GM12878 (cell line): ENCODE results near the gene RBBP8NL. TPM values are rescaled to one million over a fixed set of nuclear protein-coding genes. Genes with fewer than 3 reads are reported as not detected.

ENCODE experiments used
- ATAC-seq: fragments of 200-7000 bp; cut with Tn5 transposase; 3 replicates; pipeline ENCODE4 v1.9.1; 2020; ENCODE audit warnings: mild to moderate bottlenecking, moderate library complexity
- BruUV-seq: library from RNA; stranded (reverse); fragments of 400-500 nt; replicated peaks from 2 replicates; lab custom pipeline; 2021; lab: Mats Ljungman, UMichigan
- CTCF ChIA-PET: fragments of 300-600 bp; sonication (Branson Sonifier 250); formaldehyde crosslinking; extraction: SDS; loops from one replicate; lab custom pipeline; 2021; ENCODE audit warnings: inconsistent platforms; lab: Yijun Ruan, JAX
- POLR2A ChIA-PET: fragments of 350-600 bp; formaldehyde crosslinking; extraction: SDS; loops from one replicate; lab custom pipeline; 2021; ENCODE audit warnings: inconsistent platforms; lab: Charles Lee
- RAD21 ChIA-PET: fragments of 300-600 bp; sonication (Branson Sonifier 250); formaldehyde crosslinking; loops from one replicate; lab custom pipeline; 2023; ENCODE audit warnings: antibody characterized with exemption; ENCODE audit not compliant: unreplicated experiment; lab: Charles Lee
- SMC1A ChIA-PET: fragments of 300-600 bp; sonication (Branson Sonifier 250); formaldehyde crosslinking; loops from one replicate; lab custom pipeline; 2023; ENCODE audit not compliant: unreplicated experiment, uncharacterized antibody; lab: Charles Lee
- DNase-seq: peaks from one replicate; pipeline ENCODE4 v3.0.0-alpha.2; 2011; ENCODE audit warnings: low read depth, low spot score
- FAIRE-seq: peaks from 3 replicates; lab custom pipeline; 2011; peaks lifted over from hg19 to GRCh38; lab: Jason Lieb, UNC
- H2AFZ ChIP-seq: 2 replicates; pipeline ENCODE4 v1.6.0; 2011; ENCODE audit warnings: low read depth, low read length, control low read depth; ENCODE audit not compliant: control insufficient read depth
- H3K27ac ChIP-seq: 2 replicates; pipeline ENCODE4 v1.5.1; 2011; ENCODE audit warnings: control low read depth; ENCODE audit not compliant: control insufficient read depth, insufficient read depth
- H3K27me3 ChIP-seq, 2 experiments: replicated peaks in 1 of 2; 2 replicates each; pipeline versions ENCODE4 v1.6.0 to v1.6.1; 2011; ENCODE audit warnings: low read length in 1 of 2; ENCODE audit not compliant: control insufficient read depth in 2 of 2, insufficient read depth in 2 of 2
- H3K36me3 ChIP-seq, 2 experiments: 2 replicates each; pipeline ENCODE4 v1.5.1; 2011; ENCODE audit warnings: low read length in 1 of 2; ENCODE audit not compliant: control insufficient read depth in 2 of 2, insufficient read depth in 2 of 2
- H3K4me1 ChIP-seq: 2 replicates; pipeline ENCODE4 v1.6.1; 2011; ENCODE audit warnings: mild to moderate bottlenecking, low read length, moderate library complexity, mixed read lengths; ENCODE audit not compliant: control insufficient read depth, insufficient read depth
- H3K4me2 ChIP-seq: 2 replicates; pipeline ENCODE4 v1.6.0; 2011; ENCODE audit warnings: control low read depth; ENCODE audit not compliant: control insufficient read depth, insufficient read depth
- H3K4me3 ChIP-seq: fragments of 200-600 bp; sonication (generic); 2 replicates; pipeline ENCODE4 v1.5.1; 2016
- H3K79me2 ChIP-seq: 2 replicates; pipeline ENCODE4 v1.6.0; 2011; ENCODE audit warnings: low read length; ENCODE audit not compliant: control insufficient read depth, insufficient read depth
- H3K9ac ChIP-seq: 2 replicates; pipeline ENCODE4 v1.8.0; 2011; ENCODE audit warnings: low read length, control low read depth, mixed read lengths; ENCODE audit not compliant: control insufficient read depth, insufficient read depth
- H3K9me3 ChIP-seq: replicated peaks from 3 replicates; pipeline ENCODE4 v1.5.1; 2011; ENCODE audit warnings: mild to moderate bottlenecking, low read length; ENCODE audit not compliant: control insufficient read depth, insufficient read depth
- H4K20me1 ChIP-seq: 2 replicates; pipeline ENCODE4 v1.6.0; 2011; ENCODE audit not compliant: control insufficient read depth, insufficient read depth
- HDAC2 ChIP-seq: fragments of 200-600 bp; sonication (generic); IDR thresholded peaks from 2 replicates; pipeline ENCODE4 v1.6.1; 2017
- MAX ChIP-seq: IDR thresholded peaks from 2 replicates; pipeline ENCODE4 v1.6.1; 2012; ENCODE audit warnings: low read depth, low read length, improper control_type of control experiment
- NFIC ChIP-seq: IDR thresholded peaks from 2 replicates; pipeline ENCODE4 v1.6.1; 2012; ENCODE audit warnings: low read depth, mild to moderate bottlenecking, inconsistent platforms, low read length, moderate library complexity
- NR2C2 ChIP-seq: IDR thresholded peaks from 2 replicates; pipeline ENCODE4 v1.6.1; 2011; ENCODE audit warnings: borderline replicate concordance, low read depth; ENCODE audit not compliant: control insufficient read depth, insufficient read length
- NRF1 ChIP-seq: conservative IDR thresholded peaks from 2 replicates; pipeline ENCODE4 v1.6.1; 2011; ENCODE audit warnings: mild to moderate bottlenecking, low read depth, low read length, improper control_type of control experiment
- PAX8 ChIP-seq: fragments of 450-650 bp; IDR thresholded peaks from 2 replicates; pipeline ENCODE4 v1.6.1; 2017; ENCODE audit warnings: mild to moderate bottlenecking, moderate library complexity
- POLR2AphosphoS2 ChIP-seq: IDR thresholded peaks from 2 replicates; pipeline ENCODE4 v1.6.1; 2011; ENCODE audit warnings: low read depth, mild to moderate bottlenecking, low read length, improper control_type of control experiment, moderate library complexity
- PRDM15 ChIP-seq: fragments of 450-650 bp; formaldehyde crosslinking; IDR thresholded peaks from 2 replicates; pipeline ENCODE4 v1.4.0; 2020; ENCODE audit warnings: mild to moderate bottlenecking, moderate library complexity
- RAD21 ChIP-seq: IDR thresholded peaks from 2 replicates; pipeline ENCODE4 v1.6.1; 2011; ENCODE audit warnings: mild to moderate bottlenecking, low read depth, low read length, moderate library complexity; ENCODE audit not compliant: insufficient read depth
- RB1 ChIP-seq: fragments of 450-650 bp; formaldehyde crosslinking; IDR thresholded peaks from 2 replicates; pipeline ENCODE4 v1.6.1; 2017; ENCODE audit warnings: mild to moderate bottlenecking, borderline replicate concordance
- USF2 ChIP-seq: IDR thresholded peaks from 2 replicates; pipeline ENCODE4 v1.6.1; 2011; ENCODE audit warnings: low read depth, low read length, improper control_type of control experiment, borderline replicate concordance
- ZBED1 ChIP-seq: IDR thresholded peaks from 2 replicates; pipeline ENCODE4 v1.6.1; 2016; ENCODE audit warnings: borderline replicate concordance
- ZNF24 ChIP-seq: fragments of 450-650 bp; IDR thresholded peaks from 2 replicates; pipeline ENCODE4 v1.6.1; 2017; ENCODE audit warnings: antibody characterized with exemption, mild to moderate bottlenecking
- ZNF687 ChIP-seq: fragments of 450-650 bp; IDR thresholded peaks from 2 replicates; pipeline ENCODE4 v1.6.1; 2017; ENCODE audit warnings: mild to moderate bottlenecking, moderate library complexity
- WGBS: methylation state at CpG from one replicate; pipeline ENCODE4 v1.1.6; 2016; ENCODE audit warnings: low lambda C conversion rate; ENCODE audit not compliant: insufficient replicate concordance, insufficient coverage; ENCODE audit errors: missing lambda C conversion rate; 5-methylcytosine and 5-hydroxymethylcytosine counted together
- in situ Hi-C: fragments of 300-500 bp; cut with MboI; formaldehyde crosslinking; loops from 9 replicates; pipeline ENCODE4 v1.14.3; 2018; ENCODE audit warnings: mixed read lengths
- intact Hi-C: fragments of 100-400 bp; cut with micrococcal nuclease; formaldehyde crosslinking; loops from one replicate; pipeline ENCODE4 v1.14.2; 2022; ENCODE audit not compliant: unreplicated experiment
- polyA plus RNA-seq, 11 experiments: library from polyadenylated mRNA; depleted of rRNA in 4 of 11; unstranded in 6 of 11; stranded (reverse) in 5 of 11; fragments of >200 nt; fragmentation: Nextera tagmentation in 4 of 11; fragmentation: Illumina TruSeq in 1 of 11; extraction: Ambion mirVana in 4 of 11; extraction: Trizol in 1 of 11; gene quantifications; 1 replicate in 1 of 11; 2 replicates in 10 of 11; pipeline versions ENCODE4 v1.2.1 to v1.2.3, GENCODE V29; 2011 to 2016; ENCODE audit warnings: inconsistent platforms in 2 of 11, missing spikeins in 2 of 11, low read depth in 1 of 11
- total RNA-seq, 4 experiments: library from RNA; depleted of rRNA in 3 of 4; stranded (reverse); fragments of >200 nt in 3 of 4; fragmentation: Illumina TruSeq in 1 of 4; extraction: Trizol in 1 of 4; gene quantifications; 2 replicates each; pipeline versions ENCODE4 v1.2.1 to v1.2.3, GENCODE V29; 2013 to 2021

Gene RBBP8NL
- total and polyA plus RNA-seq, 10 of the 15 experiments (the other 5 are each of a cell fraction or from before 2014, with no cell fraction given) = not detected

- RAD21 ChIA-PET = no interaction called here
- Histone ChIP-seq H3K9ac (no peak overlapping the region), H3K27ac (no peak overlapping the region), H3K4me2 (no peak overlapping the region), H3K79me2 (no peaks in the 10 kb centered on the region), H3K9me3 (no peaks in the 10 kb centered on the region), H4K20me1 (no peaks in the 10 kb centered on the region), H3K4me3 (no peak overlapping the region), H2AFZ (no peak overlapping the region), H3K4me1 (no peaks in the 10 kb centered on the region), H3K27me3 (no peaks in the 10 kb centered on the region), H3K36me3 (no peaks in the 10 kb centered on the region)
- DNase-seq (no peak), FAIRE-seq (no peak), ATAC-seq (no peak)
- POLR2A ChIA-PET = no interaction called here
- SMC1A ChIA-PET = no interaction called here
- no TSS peak for BruUV-seq
- intact Hi-C loops (no loop called here), in situ Hi-C loops (no loop called here)
- CTCF ChIA-PET = no interaction called here
- 72% methylated on average over 24 of the region's 25 CpGs for WGBS
- TF ChIP-seq RB1 (no peak), USF2 (no peak), ZNF687 (no peak), ZNF24 (no peak), PAX8 (no peak), NFIC (no peak), NR2C2 (no peak), NRF1 (no peak), PRDM15 (CRISPR knock-in tag) (no peak), POLR2AphosphoS2 (no peak), RAD21 (no peak), ZBED1 (no peak), HDAC2 (no peak), MAX (no peak)
Measured at GRCh38 chr20:62360854-62361798, 66.2 kb downstream of the RBBP8NL start.
